Putamen (tissue), 1 donor: ENCODE results near the gene BRSK1.

Experiments used
- DNase-seq: peaks from one replicate; pipeline ENCODE4 v3.0.0-alpha.2; 2016; ENCODE audit warnings: low spot score

The BRSK1 gene

DNA sequence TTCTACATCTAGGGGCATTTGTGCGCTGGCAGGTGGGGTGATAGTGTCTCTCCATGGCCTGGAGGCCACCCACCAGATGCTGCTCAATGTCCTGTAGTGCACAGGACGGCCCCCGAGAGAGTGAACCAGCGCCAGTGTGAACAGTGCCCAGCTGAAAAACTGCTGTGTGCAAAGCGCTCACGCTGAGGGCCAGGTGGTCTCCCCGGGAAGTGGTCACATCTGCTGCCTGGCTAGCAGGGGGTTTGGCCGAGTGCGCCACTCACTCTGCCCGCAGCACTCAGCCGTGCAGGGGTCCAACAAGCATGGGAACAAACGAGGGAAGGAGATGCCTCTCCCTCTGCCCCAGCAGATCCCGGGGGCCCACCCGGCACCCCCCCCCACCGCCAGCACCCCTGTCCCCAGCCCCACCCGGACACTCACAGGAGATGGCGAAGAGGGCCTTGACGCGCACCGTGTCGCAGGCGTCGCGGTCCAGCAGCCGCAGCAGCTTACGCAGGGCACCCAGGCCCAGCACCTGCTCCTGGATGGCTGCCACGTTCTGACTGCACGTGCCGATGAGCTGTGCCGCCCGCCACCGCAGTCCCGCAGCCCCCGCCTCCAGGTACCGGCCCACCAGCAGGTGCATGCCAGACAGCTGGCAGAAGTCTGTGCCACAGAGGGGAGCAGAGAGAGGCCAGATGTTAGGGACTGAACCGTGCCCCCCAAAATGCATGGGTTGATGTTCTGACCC, 9.7 kb upstream of the BRSK1 start:
- no peak for DNase-seq

DNA sequence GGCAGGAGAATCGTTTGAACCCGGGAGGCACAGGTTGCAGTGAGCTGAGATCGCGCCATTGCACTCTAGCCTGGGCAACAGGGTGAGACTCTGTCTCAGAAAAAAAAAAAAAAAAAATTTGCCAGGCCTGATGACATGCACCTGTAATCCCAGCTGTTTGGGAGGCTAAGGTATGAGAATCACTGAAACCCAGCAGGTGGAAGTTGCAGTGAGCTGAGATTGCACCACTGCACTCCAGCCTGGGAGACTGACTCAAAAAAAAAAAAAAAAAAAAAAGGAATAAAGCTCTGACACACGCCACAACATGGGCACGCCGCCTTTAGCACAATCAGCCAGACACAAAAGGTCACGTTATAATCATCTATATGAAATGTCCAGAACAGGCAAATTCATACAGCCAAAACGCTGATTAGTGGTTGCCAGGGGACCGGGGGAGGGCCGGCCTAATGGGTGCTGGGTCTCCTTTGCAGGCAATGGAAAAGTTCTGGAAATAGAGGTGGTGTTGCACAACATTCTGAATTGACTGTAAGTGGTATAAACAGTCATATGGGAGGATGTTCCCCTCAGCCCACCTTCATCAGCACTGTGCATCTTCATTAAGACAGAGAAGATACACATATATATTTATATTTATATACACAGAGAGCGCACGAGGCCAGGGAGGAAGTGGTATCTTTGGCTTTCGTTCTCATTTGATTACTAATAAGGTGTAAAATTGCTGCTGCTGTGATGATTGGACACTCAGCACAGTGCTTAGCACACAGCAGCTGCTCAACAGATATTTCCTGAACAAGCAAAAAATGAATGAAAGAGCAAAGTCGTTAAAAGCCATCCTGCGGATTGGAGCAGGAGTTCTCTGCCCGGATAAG, 7.7 kb upstream of the BRSK1 start:
- DNase-seq, result no peak

DNA sequence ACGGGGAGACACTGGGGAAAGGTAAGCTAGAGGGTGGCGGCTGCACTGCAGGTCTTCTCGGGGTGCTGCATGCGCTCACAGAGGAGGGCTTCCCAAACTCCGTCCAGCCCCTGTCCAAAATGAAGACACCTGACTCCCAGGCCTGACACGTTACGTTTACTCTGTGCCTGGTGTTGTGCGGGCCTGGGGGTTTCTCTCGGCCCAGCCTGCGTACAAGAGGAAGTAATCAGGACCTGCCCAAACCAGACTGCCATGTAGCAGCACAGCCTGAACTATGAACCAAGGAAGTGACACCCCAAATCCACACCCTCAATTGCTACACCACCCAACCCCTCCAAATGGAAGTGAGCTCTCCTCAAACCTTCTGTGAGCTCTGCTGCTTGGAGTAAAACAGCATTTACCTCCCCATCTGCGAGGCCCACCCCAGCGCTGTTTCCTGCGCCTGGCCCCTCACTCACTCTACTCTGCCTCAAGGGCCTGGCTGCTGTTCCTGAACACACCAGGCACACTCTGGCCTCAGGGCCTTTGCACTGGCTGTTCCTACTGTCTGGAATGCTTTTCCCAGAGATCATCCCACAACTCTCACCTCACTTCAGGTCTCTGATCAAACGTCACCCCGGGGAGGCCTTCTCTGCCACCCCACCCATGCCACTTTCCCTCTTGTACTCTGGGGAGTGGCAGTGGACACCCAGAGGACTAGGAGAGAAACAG, 6.9 kb upstream of the BRSK1 start:
- DNase-seq, result no peak

DNA sequence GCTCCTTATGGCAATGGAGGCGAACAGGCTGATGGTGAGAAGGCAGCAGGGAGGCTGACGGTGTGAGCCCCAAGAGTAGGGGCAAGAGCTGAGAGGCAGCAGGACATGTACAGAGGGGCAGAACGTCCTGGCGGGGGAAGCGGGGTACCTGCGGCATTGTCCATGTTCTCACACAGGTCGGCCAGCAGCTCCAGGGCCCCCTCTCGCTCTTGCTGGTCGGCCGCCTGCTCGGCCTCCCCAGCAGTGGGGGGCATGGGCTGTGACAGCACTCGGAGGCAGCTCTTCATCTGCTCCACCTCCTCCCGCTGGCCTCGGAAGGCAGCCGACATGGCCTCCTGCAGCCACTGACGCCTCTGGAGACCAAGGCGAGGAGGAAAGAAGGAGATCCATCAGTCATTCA, 6.3 kb upstream of the BRSK1 start:
- DNase-seq, result no peak

DNA sequence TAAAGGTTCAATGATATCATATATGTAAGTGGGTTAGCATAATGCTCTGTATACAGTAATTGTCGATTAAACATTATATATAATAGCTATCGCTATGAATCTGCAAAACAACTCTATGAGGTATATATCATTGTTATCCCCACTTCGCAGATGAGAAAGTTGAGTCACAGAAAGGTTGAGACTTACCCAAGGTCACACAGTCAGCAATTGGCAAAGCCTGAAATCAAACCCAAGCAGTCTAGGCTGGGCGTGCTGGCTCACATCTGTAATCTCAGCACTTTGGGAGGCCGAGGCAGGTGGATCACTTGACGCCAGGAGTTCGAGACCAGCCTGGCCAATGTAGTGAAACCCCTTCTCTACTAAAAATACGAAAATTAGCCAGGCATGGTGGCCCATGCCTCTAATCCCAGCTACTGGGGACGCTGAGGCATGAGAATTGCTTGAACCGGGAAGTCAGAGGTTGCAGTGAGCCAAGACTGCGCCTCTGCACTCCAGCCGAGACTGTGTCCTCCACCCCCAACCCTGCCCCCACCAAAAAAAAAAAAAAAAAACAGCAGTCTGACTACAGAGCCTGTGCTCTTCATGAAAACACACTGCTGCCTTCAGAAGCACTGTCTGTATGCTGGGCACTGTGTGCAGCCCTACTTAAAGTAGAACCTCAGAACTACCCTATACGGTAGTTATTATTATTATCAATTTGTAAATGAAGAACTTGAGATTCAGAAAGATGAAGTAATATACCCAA, 5.2 kb upstream of the BRSK1 start:
- no peak for DNase-seq

DNA sequence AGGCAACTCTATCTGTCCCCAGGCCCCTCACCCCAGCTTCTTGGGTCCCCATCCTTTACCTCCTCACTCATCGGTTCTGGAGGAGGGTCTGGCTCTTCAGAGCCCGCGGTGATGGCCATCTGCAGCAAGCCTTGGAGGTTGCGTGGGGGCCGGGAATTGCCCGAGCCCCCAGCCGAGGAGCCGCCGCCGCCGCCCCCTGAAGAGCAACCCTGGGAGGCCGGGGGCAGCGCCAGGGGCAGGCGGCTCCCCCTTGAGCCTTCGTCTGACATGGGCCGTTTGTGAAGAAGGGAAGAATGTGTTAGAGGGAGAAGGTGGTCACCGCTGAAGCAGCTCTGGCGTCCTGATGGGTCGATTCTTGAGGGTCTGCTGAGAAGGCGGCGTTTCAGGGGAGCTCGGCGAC, 4.5 kb upstream of the BRSK1 start:
- no peak for DNase-seq

DNA sequence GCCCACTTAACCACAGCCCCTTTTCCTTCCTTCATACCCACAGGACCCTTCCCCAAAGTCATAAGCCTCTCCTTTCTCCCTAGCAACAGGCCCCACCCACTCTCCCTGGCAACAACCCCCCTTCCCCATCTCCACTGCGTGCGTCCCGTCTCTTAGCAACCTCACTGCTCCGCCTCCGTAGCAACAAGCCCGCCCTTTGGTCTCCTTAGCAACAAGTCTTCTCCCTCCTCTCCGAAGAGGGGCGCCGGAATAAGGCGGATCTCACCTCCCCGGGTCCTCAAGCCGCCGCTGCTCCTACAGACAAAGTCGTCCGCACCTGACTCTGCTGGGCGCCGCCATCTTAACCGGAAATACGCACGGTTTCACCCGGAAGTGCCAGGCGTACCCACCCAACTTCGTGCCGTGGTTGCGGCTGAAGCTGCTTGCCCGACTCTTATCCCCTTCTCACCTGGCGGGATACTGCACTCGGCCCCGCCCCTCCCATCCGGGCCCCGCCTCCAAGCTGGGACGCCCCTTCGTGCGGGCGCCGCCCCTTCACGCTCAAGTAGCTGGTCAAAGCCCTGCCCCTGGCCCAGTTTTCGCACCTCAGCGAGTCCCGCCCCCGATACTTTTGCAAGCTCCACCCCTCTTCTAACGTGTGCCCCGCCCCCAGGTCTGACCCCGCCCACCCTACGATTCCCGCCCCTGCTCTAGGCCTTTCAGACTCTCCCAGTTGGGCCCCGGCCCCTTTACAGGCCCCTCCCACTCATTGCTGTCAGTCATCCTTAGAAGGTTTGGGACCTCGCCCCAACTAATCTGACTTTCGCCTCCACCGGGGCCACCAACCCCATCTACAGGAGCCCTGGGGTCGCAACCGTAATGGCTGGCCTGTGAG, 3.8 kb upstream of the BRSK1 start, which contains the start of gene HSPBP1:
Gene HSPBP1, minus strand, starts transcription at position 341 of the 874 bp plus-strand sequence. CDS start 502 bp downstream, outside the sequence.
- DNase-seq, result peak; percentile 94

DNA sequence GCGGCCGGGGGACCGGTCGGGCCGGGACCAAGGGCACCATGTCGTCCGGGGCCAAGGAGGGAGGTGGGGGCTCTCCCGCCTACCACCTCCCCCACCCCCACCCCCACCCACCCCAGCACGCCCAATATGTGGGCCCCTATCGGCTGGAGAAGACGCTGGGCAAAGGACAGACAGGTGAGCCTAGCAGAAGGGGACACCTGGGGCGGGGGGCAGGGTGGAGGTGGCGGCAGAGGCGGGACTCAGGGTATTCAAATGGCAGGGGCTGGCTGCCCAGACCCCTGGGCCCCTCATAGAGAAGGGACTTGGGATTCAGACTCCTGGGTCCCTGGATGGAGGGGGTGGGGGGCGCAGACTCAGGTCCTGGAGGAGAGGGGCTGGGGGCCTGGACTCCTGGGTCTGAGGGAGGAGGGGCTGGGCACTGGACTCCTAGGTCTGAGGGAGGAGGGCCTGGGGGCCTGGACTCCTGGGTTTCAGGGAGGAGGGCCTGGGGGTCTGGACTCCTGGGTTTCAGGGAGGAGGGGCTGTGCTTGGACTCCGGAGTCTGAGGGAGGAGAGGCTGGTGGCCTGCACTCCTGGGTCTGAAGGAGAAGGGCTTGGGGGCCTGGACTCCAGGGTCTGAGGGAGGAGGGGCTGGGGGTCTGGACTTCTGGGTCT, 735 bp downstream of the BRSK1 start:
- no peak for DNase-seq

DNA sequence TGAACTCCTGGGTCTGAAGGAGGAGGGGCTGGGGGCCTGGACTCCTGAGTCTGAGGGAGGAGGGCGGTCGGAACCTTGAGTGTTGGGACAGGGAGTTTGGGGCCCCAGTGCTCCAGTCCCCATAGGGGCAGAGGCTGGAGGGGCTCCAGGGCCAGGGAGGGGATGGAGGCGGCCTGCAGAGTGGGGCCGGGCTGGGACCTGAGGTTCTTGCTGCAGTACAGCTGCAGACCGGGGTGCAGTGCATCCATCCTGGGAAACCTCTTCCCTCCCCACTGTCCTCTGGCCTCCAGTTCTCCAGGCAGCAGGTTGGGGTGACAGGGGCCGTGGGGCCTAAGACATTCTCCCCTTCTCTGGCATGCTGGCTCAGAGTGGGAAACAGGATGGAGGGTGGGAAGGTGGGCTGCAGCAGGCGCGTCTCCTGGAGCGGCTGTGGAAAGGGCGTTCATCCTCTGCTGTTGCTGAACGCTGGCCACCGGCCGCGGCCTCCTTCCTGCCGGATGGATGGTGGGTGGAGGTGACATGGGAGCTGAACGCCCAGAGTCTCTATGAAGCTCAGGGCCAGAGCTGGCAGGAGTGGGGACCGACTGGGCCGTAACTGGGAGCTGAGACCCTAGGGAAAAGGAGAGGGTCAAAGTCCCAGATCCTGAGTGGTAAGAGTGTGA, 1.6 kb downstream of the BRSK1 start:
- DNase-seq, result no peak

DNA sequence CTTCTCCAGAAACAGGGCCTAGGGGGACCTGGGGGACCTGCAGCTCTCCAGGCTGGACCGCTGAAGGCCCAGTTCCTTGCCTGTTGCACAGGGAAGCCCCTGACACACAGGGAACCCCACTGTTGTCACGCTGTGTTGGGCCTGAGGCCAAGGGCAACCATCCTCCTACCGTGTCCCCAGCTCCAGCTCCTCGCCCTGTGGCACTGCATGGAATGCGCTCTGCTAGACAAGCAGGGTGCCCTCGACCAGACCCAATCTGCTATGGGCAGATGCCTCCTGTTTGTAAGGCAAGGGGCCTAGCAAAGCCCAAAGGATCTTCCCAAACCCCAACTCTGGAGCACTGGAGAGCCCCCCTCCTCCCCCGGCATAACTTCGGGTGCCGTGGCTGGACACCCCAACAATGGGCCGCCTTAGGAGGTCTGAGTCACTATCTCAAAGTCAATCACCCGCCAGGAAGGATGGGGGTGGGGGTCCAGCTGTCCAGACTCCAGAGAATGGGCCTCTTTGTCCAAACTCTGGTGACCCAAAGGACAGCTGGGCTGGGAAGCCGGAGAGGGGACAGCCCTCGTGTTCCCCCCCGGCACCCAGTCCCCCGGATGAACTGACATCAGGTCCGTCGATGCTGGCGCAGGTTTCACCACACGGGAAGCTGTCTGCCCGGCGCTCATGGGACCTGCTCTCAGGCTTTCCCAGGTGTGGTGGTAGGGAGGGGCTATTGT, 3.7 kb downstream of the BRSK1 start:
- peak; percentile 96 for DNase-seq

DNA sequence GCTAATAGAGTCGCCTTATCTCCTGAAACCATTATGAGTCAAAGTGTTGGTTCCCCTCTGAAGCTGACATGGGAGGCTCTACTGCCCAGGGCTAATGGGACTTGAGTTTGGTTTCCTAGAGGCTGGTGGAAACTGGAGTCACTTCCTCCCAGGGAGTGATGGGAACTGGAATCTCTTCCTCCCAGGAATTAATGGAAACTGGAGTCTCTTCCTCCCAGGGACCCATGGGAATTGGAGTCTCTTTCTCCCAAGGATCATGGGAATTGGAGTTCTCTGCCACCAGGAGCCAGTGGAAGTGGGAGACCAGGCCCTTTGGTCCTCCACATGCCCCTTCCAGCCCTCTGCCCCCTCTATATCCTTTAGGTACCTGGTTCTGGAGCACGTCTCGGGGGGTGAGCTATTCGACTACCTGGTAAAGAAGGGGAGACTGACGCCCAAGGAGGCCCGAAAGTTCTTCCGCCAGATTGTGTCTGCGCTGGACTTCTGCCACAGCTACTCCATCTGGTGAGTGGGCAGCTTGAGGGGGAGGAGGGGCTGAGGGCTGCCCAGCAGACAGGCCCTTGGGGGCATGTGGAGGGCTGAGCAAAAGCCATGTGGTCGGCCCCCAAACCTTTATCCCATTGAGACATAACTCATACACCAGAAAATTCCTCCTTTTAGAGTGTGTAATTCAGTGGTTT, 5.5 kb downstream of the BRSK1 start:
- no peak for DNase-seq

DNA sequence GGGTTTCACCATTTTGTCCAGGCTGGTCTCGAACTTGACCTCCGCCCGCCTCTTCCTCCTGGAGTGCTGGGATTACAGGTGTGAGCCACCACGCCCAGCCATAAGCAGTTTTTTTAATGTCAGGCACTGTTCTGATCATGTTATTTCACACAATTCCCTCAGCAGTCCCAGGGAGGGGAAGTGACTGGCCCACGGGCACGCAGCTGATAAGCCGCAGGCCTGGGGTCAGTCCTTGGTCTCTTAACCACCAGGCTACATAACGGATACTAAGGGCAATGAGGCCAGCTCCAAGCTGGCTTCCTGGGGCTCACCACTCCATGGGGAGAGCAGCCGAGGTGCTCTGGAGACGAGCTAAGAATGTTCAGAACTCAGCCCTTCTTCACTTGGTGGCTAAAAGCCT, 13.5 kb downstream of the BRSK1 start:
- no peak for DNase-seq

DNA sequence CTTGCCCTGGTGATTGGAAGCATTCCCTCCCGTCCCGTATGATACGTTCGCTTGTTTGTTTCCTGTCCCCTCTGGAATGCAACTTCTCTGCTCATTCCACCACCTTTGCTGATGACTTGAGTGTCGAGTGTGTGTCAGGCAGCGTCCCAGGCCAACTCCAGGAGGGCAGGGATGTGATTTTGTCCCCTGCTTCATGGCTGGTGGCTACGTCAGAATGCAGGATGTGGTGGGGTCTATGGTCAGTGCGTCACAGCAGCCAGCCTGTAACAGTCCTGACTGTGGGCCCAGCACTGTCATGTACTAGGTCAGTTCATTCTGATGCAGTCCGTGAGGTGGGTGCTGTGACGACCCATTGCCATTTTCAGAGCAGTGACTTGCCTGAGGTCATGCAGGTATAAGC, 16.2 kb downstream of the BRSK1 start:
- DNase-seq, result no peak

DNA sequence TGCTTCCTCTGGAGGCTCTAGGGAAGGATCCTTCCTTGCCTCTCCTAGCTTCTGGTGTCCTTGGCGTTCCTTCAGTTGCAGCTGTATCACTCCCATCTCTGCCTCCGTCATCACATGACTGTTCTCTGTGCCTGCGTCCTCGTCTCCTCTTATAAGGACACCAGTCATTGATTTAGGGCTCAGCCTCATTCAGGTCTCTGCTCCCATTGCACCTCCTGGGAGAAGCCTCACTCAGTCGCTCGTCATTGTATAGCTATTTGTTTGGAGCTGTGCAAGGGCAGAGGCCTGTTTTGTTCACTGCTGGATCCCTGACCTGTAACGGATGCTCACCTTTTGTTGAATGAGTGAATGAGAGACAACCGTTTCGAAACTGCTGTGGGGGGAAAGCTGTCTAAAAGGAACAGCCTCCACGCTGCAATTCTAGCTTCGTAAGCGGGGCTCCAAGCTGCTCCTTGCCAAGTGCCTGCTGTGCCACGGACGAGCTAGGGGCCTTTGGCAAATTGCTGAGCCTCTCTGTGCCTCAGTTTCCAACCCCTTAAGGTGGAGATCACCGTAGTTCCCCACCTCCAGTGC, 17.2 kb downstream of the BRSK1 start:
- DNase-seq, result no peak

DNA sequence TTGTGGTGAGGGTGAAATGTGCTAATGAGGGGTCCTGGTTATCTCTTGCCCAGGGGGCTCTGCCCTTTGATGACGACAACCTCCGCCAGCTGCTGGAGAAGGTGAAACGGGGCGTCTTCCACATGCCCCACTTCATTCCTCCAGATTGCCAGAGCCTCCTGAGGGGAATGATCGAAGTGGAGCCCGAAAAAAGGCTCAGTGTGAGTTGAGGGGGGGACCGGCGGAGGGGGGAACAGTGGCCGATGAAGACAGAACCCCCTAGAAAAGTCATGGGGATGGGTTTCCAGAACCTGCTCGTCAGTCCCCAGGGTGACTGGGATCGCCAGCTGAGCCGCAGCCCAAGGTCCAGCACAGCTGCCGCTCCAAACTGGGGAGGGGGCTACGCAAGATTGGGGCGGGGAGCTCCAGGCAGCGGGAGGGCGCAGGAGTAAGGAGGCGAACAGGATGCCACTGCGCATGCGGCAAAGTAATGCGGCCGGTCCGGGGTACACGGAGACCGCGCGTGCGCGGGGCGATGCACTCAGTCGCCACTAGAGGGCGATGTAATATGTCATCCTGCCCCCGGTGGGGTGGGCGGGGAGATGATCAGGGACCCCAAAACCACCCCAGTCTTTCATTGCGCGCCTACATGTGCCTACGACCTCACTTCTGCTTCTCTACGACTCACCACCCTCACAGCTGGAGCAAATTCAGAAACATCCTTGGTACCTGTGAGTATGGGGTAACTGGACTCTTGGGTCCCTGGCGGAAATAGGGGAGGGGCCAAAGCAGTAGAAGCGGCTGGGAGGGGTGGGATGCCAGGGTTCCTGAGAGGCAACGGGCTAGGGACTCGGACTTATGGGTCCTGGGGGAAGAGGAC, 17.9 kb downstream of the BRSK1 start:
- peak; percentile 77 for DNase-seq

DNA sequence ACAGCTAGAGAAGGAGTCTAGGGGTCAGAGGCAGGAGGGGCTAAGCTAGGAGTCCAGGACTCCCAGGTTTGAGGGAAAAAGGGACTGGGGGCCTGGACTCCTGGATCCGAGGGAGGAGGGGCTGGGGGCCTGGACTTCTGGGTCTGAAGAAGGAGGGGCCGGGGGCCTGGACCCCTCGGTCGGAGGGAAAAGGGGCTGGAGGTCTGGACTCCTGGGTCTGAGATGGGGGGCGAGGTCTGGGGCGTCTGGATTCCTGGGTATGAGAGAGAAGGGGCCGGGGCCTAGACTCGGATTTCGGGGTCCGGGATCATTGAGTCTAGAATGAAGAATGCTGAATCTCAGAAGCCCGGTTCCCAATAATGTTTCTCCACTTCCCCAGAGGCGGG, 18.5 kb downstream of the BRSK1 start:
- DNase-seq, result no peak

DNA sequence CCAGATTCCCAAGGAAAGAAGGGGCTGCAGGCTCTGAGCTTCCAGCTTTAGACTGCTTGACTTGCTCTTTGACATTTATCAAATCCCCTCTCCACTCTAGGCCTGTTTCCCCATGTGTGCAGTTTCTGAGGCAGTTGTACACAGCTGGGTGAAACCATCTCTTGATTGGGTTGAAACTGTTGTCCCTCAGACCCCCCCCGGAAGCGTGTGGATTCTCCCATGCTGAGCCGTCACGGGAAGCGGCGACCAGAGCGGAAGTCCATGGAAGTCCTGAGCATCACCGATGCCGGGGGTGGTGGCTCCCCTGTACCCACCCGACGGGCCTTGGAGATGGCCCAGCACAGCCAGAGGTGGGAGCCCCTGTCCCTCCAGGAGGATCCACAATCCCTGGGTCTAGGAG, 19.7 kb downstream of the BRSK1 start:
- no peak for DNase-seq
